ENCODE results near the gene ATRNL1.

DNA sequence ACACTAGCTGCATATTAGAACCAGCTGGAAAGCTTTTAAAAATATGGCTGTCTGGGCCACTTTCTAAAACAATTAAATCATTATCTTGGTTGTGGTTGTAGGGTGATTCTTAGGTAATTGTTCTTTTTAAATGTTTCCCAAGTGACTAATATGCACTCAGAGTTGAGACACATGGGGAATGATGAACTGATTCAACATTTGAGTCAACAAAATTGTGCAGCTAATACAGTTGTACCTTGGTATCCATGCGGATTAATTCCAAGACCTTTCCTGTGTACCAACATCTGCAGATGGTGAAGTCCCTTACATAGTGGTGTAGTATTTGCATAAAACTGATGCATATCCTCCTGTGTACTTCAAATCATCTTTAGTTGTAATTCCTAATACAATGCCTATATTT, 242.2 kb downstream of the ATRNL1 start:
- TF ChIP-seq CTCF (IDR thresholded peaks at IDR 0.05) (no peak), POLR2A (IDR thresholded peaks at IDR 0.05) (no peak)

Measured in Peyer's patch (tissue), 4 donors.